Upper lobe of left lung (tissue), 4 donors: Measurements from ENCODE around the gene DCUN1D3.

Experiments
- EP300 ChIP-seq, 4 donors: sonication (generic); formaldehyde crosslinking; IDR thresholded peaks; one replicate each; pipeline ENCODE4 v1.5.1; 2017; ENCODE audit warnings: antibody characterized with exemption in 4 of 4, control low read depth in 2 of 4
- POLR2A ChIP-seq, 4 donors: fragments of 450-650 bp; IDR thresholded peaks; one replicate each; pipeline ENCODE4 v1.5.1; 2016 to 2017; ENCODE audit warnings: antibody characterized with exemption in 4 of 4, mild to moderate bottlenecking in 2 of 4
- POLR2AphosphoS5 ChIP-seq, 2 donors: sonication (generic); formaldehyde crosslinking; IDR thresholded peaks; one replicate each; pipeline ENCODE4 v1.5.1; 2017; ENCODE audit warnings: antibody characterized with exemption in 2 of 2
- TF ChIP-seq, protein P1 (sequence below), 6 experiments: fragments of 450-650 bp in 4 of 6; fragments of 200-600 bp in 2 of 6; sonication (generic) in 2 of 6; IDR thresholded peaks; one replicate each; pipeline ENCODE4 v1.5.1; 2016 to 2019; ENCODE audit warnings: antibody characterized with exemption in 6 of 6

DNA sequence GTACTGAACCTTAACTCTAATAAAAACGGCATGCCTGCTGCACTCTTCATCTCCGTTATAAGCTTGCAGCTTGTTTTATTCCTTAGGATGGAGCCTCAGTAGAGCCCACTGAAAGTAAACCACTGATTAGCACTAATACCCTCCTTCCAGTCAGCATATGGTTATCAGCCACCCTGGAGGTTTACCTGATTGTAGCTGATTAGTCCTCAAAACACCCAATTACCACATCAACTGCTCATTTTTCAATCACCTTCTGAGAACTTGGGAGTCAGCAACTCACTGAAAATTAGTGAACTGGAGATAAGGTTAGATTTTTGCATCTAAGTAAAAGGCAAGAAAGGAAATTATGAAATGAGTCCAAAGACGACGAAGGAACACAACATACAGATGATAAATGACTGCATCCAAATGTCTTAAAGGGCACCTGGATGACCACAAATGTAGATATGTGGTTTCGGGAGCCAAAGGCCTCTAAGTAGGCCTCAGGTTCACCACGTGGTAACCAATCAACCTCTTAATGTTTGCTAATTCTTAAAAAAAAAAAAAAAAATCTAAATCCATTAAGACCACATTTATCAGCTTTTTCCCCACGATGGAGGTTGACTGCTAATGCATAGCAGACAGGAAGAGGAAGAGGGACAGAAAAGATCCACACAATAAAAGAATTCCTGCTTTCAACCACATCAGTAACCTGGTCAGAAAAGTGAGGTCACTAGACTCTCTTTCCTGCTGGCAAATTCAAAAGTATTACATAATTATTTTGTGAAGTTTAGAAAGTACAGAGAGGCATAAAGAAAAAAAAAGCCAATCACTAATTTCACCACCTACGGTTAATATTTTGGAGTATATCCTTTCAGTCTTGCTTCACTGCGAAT lies 28.0 kb downstream of the DCUN1D3 start:
- TF ChIP-seq POLR2A (IDR thresholded peaks at IDR 0.05), result no peak
- TF ChIP-seq, protein P1, sequence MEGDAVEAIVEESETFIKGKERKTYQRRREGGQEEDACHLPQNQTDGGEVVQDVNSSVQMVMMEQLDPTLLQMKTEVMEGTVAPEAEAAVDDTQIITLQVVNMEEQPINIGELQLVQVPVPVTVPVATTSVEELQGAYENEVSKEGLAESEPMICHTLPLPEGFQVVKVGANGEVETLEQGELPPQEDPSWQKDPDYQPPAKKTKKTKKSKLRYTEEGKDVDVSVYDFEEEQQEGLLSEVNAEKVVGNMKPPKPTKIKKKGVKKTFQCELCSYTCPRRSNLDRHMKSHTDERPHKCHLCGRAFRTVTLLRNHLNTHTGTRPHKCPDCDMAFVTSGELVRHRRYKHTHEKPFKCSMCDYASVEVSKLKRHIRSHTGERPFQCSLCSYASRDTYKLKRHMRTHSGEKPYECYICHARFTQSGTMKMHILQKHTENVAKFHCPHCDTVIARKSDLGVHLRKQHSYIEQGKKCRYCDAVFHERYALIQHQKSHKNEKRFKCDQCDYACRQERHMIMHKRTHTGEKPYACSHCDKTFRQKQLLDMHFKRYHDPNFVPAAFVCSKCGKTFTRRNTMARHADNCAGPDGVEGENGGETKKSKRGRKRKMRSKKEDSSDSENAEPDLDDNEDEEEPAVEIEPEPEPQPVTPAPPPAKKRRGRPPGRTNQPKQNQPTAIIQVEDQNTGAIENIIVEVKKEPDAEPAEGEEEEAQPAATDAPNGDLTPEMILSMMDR (IDR thresholded peaks at IDR 0.05), result no peak
- no peak for TF ChIP-seq POLR2AphosphoS5 (IDR thresholded peaks at IDR 0.05)
- TF ChIP-seq EP300 (IDR thresholded peaks at IDR 0.05), result no peak
